IPS DF 4.7 (cell line): ENCODE measurements around the gene GSTT2B.
"Not testable (repeated sequence)": the region's sequence is repeated elsewhere in the genome, so short reads cannot be mapped to it uniquely, and the experiment has no call there.

Experiments used
- DNase-seq: peaks from one replicate; pipeline ENCODE4 v3.0.0-alpha.2; 2013; ENCODE audit warnings: low spot score; ENCODE audit errors: extremely low read depth

The GSTT2B gene, protein sequence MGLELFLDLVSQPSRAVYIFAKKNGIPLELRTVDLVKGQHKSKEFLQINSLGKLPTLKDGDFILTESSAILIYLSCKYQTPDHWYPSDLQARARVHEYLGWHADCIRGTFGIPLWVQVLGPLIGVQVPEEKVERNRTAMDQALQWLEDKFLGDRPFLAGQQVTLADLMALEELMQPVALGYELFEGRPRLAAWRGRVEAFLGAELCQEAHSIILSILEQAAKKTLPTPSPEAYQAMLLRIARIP

DNA sequence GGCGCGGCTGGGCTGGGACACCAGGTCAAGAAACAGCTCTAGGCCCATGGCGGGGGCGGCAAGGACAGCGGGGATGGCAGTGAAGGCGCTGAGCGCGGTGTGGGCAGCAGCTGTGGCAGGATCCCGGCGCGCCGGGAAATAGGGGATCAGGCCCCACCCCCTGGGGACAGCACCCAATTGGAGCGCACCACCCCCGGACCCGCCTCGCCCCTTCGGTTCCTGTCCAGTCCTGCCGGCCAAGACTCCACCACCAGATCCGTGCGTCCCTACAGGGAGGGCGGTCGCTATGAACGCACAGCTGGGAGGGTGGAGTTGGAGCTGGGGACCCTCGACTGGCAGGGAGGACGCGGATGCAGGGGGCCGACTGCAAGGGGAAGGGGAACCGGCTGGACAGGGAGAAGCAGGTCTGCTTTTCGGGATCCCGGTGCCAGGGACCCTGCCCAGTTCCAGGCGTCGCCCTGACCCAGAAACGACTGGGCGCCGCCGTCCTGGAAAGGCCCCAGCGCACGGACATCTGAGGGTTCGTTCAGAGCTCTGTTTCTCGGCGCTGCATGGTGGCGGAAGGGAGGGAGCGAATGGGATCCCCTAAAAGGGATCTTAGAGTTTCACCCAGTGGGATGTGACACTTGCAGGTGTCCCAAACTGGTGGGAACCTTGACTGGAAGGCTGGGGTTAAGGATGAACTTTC is at the start of gene GSTT2B:
Gene GSTT2B (minus strand): TSS at position 112 of the 688 bp plus-strand sequence. CDS start 64 bp downstream, at position 48.
- not testable (repeated sequence) for DNase-seq

DNA sequence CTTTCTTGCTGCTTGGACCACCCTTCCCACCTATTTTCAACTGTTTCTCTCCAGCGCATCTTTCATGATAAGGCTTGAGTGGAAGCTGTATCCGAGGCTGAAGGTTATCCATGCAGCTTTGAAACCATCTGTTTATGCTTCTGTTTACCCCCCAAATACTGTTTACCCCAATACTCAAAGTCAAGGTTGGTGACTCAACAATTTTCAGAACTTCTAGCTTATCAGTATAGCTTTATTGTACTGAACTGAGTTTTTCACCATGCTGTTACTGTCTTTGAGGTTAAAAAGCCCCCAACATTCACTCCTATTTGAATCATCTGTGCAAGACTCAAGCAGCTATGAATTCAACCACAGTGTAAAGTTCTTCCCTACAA is 49.0 kb upstream of the GSTT2B start:
- no peak for DNase-seq

DNA sequence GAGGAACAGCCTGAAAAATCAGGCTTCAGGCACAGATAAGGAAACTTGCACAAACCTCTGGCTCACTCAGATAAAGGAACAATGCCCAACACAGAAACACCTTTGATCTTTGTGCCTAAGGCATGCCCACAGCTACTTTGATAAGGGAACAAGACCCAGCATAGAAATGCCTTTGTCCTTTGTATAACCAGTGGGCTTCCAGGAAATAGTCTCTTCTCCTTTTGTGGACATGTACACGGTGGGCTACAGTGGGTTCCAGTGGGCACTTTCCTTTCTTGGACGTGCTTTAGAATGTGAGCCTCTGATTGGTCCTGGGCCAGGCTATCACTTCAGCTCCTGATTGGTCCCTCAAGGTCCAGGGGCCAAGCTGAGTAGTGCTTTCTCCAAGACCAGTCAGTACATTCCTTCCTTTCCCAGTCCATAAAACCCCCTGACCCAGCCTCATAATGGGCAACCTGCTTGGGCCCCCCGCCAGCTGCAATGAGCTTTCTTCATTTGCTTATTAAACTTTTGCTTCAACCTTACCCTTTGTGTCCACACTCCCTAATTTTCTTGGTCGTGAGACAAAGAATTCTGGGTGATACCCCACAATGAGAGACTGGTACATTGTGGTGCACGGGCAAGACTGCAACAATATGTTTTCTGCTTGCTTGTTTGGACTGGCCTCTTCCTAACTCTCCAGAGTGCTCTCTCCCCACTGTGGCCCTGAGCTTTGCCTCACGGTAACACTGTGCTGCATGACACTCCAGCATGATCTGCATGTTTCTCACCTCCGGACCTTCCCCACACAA is 48.4 kb upstream of the GSTT2B start:
- no peak for DNase-seq

DNA sequence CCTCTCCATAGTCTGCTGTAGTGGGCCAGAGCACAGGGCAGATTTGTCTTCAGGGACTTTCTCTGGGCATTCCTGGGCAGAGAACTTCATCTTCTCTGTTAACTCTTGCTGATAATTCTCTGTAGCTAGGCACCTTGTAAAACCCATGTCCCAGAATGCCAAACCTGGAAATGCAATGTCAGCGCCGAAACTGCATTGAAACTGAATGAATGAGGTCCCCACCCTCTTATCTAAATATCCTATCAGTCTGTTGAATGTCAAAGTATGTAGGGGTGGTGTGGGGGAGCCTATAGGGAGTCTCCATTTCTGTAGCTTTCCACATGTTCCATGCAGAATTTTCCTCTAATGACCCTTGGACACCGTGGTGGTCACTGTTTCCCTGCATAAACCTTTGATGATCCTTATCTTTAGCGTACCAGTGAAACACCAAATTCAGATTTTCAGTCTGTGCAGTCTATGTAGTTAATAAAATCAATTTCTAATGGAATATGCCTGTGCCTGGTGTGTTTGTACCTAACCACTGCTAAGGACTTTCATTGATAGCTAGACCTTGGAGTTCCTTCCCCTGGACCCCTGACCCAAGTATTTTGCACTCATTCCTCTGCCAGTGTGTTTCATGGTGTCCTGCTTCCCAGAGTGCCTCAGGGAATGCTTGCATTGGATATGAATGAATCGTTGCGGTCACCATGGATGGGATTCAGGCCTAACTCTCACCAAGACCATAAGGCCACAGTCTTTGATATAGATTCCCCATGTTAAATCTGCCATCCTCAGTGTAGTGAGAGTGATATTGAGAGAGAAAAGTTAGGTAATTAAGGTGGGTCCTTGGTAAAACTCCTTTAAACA is 47.6 kb upstream of the GSTT2B start:
- no peak for DNase-seq

DNA sequence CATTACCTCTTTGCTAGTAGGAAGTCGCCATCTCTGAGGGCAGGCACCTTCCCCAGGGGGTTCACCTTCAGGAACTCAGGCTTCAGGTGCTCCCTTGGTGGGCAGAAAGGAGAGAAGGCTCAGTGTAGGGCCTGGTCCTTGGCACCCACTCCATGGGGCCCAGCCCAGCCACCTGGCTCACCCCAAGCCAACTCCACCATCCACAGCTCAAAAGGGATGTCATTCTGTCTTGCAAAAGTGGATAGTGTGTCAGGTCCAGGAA is 47.0 kb upstream of the GSTT2B start:
- no peak for DNase-seq

DNA sequence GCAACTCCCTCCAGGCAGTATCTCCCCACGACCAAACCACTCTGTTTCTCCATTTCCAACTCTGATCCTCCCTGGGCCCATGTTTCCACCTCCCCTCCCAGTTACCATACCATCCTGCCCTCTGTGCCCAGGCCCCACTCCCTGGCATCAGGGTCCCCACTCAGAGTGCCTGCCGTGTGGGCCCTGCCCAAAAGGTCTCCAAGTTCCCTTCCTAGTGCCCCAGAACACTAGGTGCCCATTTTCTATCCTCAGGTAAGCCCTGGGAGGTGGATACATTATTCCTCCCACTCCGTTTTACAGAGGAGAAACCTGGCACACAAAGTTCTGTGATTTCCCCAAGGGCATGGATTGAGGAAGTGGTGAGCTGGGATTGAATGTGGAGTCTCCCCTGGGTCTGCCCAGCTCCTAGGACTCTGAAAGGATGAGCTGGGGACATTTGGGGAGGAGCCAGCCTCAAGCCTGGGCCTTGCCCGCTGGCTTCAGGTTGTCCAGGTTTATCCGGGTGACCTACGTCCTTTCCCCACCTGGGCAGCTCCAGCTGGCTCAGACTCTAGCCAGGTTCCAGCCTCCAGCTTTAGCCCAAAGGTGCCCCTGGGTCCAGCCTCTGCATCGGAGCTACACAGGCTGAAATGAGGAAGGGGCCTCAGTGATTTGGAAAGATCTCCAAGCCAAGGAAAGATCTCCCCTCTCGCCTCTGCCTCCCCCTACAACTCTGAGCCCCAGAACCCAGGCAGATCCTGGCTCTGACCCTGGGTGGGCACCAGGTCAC is 46.4 kb upstream of the GSTT2B start:
- no peak for DNase-seq

DNA sequence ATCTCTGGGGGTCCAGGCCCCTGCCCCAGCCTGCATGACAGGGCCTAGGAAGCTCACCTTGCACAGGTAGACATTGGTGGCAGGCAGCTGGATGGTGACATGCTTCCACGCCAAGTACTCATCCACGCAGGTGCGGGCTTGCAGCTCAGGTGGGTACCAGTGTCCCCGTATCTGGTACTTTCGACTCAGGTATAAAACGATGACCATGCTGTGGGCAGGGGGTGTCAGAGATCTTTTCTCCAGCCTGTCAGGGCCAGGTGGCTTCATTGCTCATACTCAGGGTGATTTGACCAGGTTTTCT is 45.9 kb upstream of the GSTT2B start:
- DNase-seq: no peak

DNA sequence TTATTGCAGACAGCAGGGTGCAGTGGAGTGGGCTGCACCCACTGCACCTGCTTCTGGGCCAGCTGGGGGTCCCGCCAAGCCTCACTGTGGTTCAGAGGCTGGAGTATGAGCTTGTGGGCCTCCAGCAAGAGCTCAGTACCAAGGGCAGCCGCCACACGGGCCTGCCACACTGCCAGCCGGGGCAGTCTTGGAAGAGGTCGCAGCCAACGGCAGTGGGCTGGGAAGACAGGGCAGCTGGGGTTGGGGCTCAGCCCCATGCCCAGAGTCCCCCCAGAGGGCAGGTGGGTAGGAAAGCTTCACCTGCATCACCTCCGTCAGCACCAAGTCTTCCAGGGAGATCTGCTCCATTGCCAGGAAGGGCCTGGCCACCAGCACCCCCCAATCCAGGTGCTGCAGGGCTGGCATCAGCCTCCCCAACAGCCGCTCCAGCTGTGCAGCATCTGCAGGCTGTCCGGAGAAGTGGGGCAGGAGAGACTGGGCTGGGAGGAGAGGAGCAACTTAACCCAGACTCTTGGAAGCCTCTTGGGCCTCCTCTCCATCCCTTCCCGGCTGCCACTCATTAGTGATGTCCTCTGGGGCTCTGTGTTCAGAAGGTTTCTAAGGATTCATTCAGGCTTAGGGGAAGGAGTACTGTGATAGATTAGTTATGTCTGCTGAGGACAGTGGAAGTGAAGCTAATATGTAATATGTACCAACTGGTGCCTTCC is 45.4 kb upstream of the GSTT2B start:
- DNase-seq: no peak

DNA sequence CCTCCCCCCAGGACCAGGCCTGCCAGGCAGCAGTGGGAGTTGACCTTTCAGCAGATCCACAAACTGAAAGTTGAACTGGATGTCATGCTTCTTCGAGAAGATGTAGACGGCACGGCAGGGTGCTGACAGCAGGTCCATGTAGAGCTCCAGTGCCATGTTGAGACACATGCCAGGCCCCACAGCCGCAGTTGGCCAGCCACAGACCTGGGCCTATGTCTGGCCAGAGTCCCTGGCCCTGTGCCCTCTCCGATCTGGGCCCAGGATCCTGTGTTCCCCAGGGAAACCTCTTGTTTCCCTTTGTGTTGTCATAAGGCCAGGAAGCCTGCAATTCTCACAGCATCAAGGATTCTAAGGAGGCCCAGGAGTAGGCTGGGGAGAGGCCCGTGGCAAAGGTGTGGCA is 44.2 kb upstream of the GSTT2B start, which contains the start of gene GSTT4:
Gene GSTT4 (minus strand): TSS at position 253 of the 400 bp plus-strand sequence. CDS start 97 bp downstream, at position 156.
- no peak for DNase-seq

DNA sequence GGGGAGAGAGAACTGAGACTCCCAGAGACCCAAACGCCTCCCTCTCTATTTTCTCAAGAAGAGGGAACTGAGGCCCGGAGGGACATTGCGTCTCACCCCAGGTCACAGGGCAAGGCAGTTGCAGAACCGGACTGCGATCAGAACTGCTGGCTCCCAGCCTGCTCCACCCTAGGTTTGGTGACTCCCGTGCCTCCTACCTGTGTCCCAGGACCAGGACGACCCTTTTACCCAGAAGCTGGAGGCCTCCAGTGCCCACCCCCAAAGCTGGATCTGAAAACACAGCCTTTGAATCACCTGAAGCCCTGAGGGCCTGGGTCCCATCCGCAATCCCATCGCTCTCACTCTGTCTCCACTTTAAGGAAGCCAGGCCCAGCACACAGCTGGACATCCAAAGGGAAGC is 42.9 kb upstream of the GSTT2B start:
- no peak for DNase-seq

DNA sequence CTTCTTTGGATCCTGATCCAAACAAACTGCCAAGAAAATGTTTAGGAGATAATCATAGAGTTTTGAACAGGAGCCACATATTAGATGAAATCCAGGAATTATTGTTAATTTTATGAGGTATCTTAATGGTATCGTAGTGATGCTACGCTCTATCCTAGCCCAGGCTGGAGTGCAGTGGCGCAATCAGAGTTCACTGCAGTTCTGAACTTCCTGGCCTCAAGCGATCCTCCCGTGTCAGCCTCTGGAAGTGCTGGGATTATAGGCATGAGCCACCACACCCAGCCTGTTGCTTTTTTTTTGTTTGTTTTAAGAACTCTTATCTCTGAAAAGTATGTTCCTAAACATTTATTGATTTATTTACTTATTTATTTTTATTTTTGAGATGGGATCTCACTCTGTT is 41.9 kb upstream of the GSTT2B start:
- DNase-seq: no peak

DNA sequence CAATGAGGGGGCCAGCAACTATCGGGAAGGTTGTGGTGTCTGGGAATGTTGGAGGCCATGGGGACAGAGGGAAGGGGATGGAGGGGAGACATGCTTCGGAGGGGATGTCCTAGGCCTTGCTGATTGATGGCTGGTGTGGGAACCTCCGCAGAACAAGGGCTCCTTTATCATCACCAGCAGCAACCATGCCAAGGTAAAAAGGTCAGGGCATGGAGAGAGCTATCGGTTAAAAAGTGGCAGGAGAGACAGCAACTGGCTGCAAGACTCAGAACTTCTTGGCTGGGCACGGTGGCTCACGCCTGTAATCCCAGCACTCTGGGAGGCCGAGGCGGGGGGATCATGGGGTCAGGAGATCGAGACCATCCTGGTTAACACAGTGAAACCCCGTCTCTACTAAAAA is 41.3 kb upstream of the GSTT2B start:
- no peak for DNase-seq

DNA sequence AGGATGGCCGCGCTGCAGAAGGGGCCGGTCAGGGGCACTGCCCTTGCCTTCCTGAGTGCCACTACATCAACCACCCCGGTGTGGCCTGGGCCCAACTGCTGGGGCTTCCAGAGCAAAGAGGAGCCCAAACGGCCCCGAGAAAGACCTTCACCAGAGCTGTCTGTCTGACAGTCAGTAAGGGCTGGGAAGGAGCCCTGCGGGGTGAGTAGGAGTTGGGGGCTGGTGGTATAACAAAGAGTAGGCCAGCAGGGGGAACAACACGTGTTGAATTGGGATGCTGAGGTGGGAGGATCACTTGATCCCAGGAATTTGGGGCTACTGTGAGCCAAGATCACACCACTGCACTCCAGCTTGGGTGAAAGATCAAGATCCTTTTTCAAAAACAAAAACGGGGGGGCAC is 40.3 kb upstream of the GSTT2B start:
- no peak for DNase-seq

DNA sequence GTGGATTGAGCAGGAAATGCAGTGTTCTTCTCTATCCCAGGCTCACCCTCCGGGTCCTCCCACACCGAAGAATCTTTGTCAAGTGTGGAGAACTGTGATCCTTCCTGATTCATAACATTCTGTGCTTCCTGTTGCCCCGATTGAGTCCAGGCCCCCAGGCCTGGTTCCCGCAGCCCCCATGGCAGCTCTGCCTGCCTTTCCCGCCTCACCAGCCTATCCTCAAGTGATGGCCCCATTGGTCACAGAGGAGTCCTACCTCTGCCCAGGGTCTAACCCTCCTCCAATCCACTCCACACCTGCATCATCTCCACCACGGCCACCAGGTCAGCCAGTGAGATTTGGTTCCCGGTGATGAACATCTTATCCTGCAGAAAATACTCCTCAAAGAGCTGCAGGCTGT is 38.8 kb upstream of the GSTT2B start:
- not testable (repeated sequence) for DNase-seq

DNA sequence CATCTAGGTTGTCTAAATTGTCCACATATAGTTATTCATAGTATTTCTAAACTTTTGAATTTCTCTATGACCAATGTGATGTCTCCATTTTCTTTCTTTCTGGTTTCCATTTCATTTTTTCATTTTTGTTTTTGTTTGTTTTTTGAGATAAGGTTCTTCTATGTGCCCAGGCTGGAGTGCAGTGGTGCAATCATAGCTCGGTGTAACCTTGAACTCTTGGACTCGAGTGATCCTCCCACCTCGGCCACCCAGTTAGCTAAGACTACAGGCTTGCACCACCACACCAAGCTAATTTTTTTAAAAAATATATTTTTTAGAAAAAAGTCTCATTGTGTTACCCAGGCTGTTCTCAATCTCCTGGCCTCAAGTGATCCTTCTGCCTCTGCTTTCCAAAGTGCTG is 36.1 kb upstream of the GSTT2B start:
- DNase-seq: no peak

DNA sequence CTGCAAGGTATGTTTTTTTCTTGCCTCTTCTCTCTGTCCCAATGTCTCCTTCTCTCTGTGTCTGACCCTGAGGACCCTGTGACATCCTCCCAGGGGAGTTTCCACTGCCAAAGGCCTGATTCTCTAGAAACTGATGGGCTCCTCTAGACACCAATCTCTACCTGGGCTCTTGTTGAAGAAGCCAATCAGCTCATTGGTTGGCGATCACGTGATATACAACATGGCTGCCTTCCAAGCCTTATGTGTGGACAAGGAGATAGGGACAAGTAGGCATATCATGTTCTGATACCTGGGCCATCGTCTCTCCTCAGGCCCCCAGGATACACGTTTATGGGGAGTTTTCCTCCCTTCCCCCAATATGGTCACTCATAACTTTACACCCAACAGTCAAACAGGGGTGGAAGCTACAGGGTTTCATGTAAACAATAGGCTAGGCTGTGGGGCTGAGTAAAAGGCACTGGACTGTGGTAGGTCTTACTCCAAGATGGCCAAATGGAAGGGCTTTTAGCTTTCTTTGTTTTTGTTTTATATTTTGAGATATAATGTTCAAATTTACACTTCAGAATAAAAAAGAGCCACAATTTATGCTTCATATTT is 32.7 kb upstream of the GSTT2B start:
- DNase-seq: not testable (repeated sequence)

DNA sequence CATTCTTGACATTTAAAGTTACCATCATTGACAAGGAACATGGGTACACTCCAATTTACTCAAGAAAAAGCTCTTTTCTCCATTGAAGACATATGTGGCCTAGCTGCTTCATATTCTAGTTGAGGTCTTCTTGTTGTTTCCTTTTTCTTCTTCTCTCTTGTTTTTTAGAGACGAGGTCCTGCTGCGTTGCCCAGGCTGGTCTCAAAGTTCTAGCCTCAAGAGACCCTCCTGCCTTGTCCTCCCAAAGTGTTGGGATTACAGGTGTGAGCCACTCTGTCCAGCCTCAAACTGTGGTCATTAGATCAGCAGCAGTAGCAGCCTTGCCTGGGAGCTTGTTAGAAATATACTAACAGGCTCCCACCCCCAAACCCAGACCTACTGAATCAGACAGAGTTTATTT is 32.1 kb upstream of the GSTT2B start:
- DNase-seq: not testable (repeated sequence)

DNA sequence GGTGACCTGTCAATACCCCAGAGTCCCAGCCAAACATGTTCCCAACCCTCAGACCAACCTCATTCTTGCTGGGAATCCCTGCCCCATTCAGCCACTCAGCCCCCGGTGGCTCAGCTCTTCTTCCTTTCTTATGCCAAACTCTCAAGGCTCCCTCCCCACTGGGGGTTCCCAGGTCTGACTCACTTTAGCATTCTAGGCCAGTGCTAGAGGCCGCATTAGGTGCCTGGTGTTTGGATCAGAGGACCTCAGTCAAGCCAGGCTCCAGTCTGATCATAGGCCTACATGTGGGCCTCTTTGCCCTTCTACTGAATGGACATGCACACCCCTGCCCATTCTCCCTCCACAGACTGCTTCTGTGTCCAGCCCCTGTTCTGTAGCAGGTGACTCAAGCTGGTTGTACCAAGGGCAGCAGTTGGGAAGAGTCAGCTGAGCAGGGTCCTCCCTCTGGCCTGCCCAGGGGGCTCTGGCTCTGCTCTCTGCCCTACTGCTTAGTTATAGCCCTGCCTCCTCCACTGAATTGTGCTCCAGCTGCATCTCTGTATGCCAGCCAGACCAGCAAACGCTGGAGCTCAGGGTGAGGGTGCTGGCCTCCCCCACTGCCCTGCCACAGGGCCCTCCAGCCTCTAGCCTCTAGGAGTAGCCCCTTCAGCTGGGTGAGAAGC is 28.7 kb upstream of the GSTT2B start:
- not testable (repeated sequence) for DNase-seq

DNA sequence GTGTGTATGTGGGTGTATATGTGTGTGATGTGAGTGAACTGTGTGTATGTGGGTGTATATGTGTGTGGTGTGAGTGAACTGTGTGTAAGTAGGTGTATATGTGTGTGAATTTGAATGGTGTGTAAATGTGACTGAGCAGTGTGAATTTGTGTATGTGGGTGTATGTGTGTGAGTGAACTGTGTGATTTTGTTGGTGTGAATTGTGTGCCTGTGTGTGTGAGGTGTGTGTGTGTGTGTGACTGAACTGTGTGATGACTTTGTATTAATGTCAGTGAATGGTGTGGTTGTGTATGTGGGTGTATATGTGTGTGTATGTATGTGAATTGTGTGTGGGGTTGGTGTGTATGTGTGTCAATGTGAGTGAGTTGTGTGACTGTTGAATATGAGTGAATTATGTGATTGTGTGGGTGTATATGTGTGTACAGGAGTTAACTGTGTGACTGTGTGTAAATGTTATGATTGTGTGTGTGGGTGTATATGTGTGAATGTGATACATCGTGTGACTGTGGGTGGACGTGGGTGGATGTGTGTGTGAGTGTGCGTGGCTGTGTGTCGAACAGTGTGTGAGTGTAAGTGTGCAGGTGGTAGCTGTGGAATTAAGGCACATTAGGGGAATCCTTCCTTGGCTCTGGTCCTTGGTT is 25.7 kb upstream of the GSTT2B start:
- not testable (repeated sequence) for DNase-seq
